GM21515 (cell line): ENCODE results near the gene ARSI.

Source experiments
- ATAC-seq: cut with Tn5 transposase; IDR thresholded peaks from one replicate; pipeline ENCODE4 v1.9.1; 2021; ENCODE audit not compliant: unreplicated experiment

Gene ARSI

DNA sequence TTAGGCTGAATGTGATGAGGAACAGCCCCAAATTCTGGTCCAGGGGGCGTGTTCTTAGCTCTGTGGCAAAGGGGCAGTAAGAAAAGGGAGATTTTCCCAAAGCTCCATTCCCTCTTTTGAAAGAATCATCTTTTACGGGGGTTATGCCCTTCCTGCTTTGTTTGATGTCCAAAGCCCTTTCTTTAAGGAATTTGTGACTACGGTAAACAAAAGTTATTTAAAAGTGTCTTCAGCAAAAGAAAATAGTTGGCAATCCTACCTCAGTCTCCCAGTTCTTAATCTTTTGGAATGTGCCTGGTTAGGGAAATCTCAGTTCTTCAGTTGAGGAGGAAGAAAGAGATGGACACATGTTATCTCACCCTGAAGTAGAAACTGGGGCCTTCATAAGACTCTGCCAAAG, 24.4 kb upstream of the ARSI start:
- ATAC-seq: no peak

GRCh38 chr5:150326707-150327106, 24.0 kb upstream of the ARSI start:
- no peak for ATAC-seq

- ATAC-seq: no peak
These were observed 22.7 kb upstream of the ARSI start for GRCh38 chr5:150325426-150325825.

- ATAC-seq: no peak
These were observed 21.1 kb upstream of the ARSI start for GRCh38 chr5:150323819-150324218.

- ATAC-seq: no peak
These were observed 20.4 kb upstream of the ARSI start for GRCh38 chr5:150323092-150323491.

DNA sequence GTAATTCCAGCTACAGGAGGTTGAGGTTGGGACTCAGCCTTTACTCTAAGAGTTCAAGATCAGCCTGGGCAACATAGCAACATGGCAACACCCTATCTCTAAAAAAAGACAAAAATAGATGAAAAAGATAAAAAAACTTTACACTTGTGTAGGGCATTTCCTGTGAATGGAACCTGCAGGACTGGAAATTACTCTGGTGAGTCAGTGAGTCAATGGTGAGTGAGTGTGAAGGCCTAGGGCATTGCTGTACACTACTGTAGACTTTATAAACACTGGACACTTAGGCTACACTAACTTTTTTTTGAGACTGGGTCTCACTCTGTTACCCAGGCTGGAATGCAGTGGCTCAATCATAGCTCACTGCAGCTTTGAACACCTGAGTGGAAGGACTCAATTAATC, 19.5 kb upstream of the ARSI start:
- ATAC-seq: no peak

GRCh38 chr5:150321784-150322183, 19.1 kb upstream of the ARSI start:
- no peak for ATAC-seq

GRCh38 chr5:150321211-150321610, 18.5 kb upstream of the ARSI start:
- ATAC-seq: no peak

GRCh38 chr5:150320044-150320613, 17.4 kb upstream of the ARSI start:
- no peak for ATAC-seq

GRCh38 chr5:150319484-150319790, 16.7 kb upstream of the ARSI start:
- no peak for ATAC-seq

DNA sequence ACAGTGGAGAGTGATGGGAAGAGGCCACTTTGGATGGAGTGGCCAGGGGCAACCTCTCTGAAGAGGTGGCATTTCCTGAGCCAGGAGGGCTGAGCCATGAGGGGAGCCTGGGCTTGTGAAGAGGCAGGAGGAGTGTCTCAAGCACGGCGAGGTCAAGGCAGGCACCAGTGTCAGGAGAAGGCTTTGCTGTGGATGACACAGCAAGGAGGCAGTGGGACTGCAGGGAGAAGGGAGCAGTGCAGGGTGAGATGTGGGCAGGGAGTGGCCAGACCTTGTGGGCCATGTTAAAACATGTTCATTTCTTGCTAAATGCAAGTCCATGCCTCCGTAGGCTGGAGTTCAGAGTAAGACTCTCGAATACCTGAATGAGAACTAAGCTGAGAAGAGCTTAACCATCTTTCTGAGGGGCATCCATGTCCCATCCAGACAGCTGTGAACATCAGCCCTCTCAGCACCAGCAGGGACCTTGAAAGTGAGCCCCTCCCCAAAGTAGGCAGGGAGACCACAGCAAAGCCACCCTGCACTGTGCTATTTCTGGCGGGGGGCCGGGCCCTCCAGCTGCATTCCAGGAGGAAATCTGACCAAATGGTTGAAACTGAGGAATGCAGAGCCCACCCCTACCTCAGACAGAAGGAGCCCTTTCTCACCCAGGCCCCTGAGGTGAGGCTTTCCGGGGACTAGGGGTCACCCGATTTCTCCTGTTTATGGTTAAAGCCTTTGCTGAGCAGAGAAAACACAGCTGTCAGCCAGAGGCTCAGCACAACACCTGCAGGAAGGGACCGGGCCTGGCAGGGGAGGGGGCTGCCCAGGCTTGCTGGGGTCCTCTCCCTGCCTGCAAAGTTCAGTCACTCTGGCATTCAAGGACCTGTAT, 16.1 kb upstream of the ARSI start:
- no peak for ATAC-seq

- ATAC-seq: no peak
These were observed 14.6 kb upstream of the ARSI start for GRCh38 chr5:150317048-150318003.

GRCh38 chr5:150316320-150316719, 13.6 kb upstream of the ARSI start:
- ATAC-seq: no peak

- no peak for ATAC-seq
These were observed 12.5 kb upstream of the ARSI start for GRCh38 chr5:150315245-150315644.

DNA sequence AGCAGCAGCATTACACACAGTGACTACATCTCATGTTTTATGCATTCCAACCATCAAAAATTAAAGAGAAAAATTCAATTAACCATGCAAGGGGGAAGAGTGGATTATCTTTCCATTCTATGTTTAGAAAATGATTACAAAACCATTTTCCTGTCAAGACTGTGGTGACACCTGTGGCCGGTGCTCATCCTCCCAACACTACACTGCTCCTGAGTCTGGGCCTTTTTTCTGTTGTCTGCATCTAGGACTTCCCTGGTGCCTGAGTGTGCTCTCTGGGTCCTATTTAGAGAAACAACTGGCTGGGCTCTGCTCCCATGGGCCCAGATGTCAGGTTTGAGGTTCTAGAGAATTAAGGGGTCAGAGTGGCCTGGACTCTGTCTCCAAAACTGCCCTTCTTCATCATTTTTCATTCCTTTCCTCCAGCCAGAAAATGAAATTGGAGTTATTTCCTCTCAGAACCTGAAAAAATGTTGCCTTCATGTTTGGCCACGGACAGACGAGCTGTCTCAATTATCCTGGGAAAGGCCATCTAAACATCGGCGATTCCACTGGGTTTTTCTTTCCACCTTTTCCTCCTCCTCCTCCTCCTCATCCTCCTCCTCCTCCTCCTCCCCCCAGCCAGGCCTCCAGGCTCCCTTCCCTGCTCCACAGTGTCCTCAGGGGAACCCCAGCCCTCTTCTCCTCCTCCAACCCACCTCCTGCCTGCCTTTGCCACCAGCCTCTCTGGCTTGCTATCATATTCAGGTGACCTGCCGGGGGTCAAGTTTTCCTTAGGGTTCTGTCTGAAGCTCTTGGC, 11.4 kb upstream of the ARSI start:
- no peak for ATAC-seq

DNA sequence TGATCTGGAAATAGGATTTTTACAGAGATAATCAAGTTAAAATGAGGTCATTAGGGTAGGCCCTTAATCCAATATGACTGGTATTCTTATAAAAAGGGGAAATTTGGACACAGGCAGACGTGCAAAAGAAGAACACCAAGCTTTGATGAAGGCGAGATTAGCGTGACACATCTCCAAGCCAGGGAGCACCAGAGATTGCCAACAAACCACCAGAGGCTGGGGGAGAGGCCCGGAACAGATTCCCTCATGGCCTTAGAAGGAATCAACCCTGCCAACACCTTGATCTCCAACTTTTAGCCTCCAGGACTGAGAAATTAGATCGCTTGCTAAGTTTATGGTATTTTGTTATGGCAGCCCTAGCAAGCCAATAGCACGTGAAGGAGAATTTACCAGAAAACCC, 10.8 kb upstream of the ARSI start:
- no peak for ATAC-seq

- ATAC-seq: no peak
These were observed 9.8 kb upstream of the ARSI start for GRCh38 chr5:150312518-150312917.

- no peak for ATAC-seq
These were observed 8.4 kb upstream of the ARSI start for GRCh38 chr5:150311015-150311692.

GRCh38 chr5:150310246-150310645, 7.5 kb upstream of the ARSI start:
- ATAC-seq: no peak

GRCh38 chr5:150309886-150310239, 7.2 kb upstream of the ARSI start:
- ATAC-seq: no peak
